Measurements from ENCODE around the gene PLEKHA8.

The PLEKHA8 gene

GRCh38 chr7:30114536-30115238, 86.5 kb downstream of the PLEKHA8 start:
- FAIRE-seq: no peak

GRCh38 chr7:30115709-30116297, 87.6 kb downstream of the PLEKHA8 start:
- no peak for FAIRE-seq

GRCh38 chr7:30116771-30117170, 88.6 kb downstream of the PLEKHA8 start:
- no peak for FAIRE-seq

- FAIRE-seq: no peak
These were observed 89.7 kb downstream of the PLEKHA8 start for GRCh38 chr7:30117896-30118295.

GRCh38 chr7:30119890-30120577, 91.8 kb downstream of the PLEKHA8 start:
- FAIRE-seq: no peak

- no peak for FAIRE-seq
These were observed 105.8 kb downstream of the PLEKHA8 start for GRCh38 chr7:30133736-30134610.

GRCh38 chr7:30134611-30135300, 106.5 kb downstream of the PLEKHA8 start, which contains the start of gene MTURN:
Gene MTURN, plus strand, starts transcription at chr7:30134986. Its CDS starts 151 bp downstream, at chr7:30135137.
- no peak for FAIRE-seq

GRCh38 chr7:30135301-30136116, 107.3 kb downstream of the PLEKHA8 start:
- no peak for FAIRE-seq

- FAIRE-seq: no peak
These were observed 108.0 kb downstream of the PLEKHA8 start for GRCh38 chr7:30136117-30136731.

- FAIRE-seq: no peak
These were observed 108.7 kb downstream of the PLEKHA8 start for GRCh38 chr7:30136743-30137485.

GRCh38 chr7:30139836-30140384, 111.7 kb downstream of the PLEKHA8 start:
- FAIRE-seq: no peak

GRCh38 chr7:30140456-30140855, 112.2 kb downstream of the PLEKHA8 start:
- FAIRE-seq: no peak

- no peak for FAIRE-seq
These were observed 114.5 kb downstream of the PLEKHA8 start for GRCh38 chr7:30142710-30143109.

GRCh38 chr7:30143748-30144251, 115.6 kb downstream of the PLEKHA8 start:
- FAIRE-seq: no peak

GRCh38 chr7:30144657-30145306, 116.6 kb downstream of the PLEKHA8 start:
- FAIRE-seq: no peak

GRCh38 chr7:30145426-30145970, 117.3 kb downstream of the PLEKHA8 start:
- no peak for FAIRE-seq

GRCh38 chr7:30146127-30146612, 118.0 kb downstream of the PLEKHA8 start:
- no peak for FAIRE-seq

- FAIRE-seq: no peak
These were observed 119.0 kb downstream of the PLEKHA8 start for GRCh38 chr7:30147223-30147622.

GRCh38 chr7:30147785-30148184, 119.6 kb downstream of the PLEKHA8 start:
- FAIRE-seq: no peak

All from TTC549 (cell line).